Keratinocyte (primary cell): ENCODE results near the gene PRELP.

Experiments used
- CTCF ChIP-seq, 3 experiments: IDR thresholded peaks in 1 of 3; conservative IDR thresholded peaks in 1 of 3; optimal IDR thresholded peaks in 1 of 3; 2 replicates in 2 of 3; 3 replicates in 1 of 3; pipeline versions ENCODE3 to v1.5.1; 2011; ENCODE audit warnings: low read length in 3 of 3, mild to moderate bottlenecking in 3 of 3, moderate library complexity in 2 of 3, control low read depth in 1 of 3, inconsistent platforms in 1 of 3; ENCODE audit not compliant: insufficient read depth in 2 of 3; ENCODE audit errors: extremely low read depth in 1 of 3
- EZH2 ChIP-seq: IDR thresholded peaks from one replicate; pipeline ENCODE4 v1.6.1; 2012; ENCODE audit warnings: inconsistent platforms, mild to moderate bottlenecking, low read length, moderate library complexity

GRCh38 chr1:203491664-203492063, 16.1 kb downstream of the PRELP start:
- TF ChIP-seq CTCF (optimal IDR thresholded peaks at IDR 0.05 in 1 of 3, IDR thresholded peaks at IDR 0.05 in 1 of 3, conservative IDR thresholded peaks at IDR 0.05 in 1 of 3; ENCODE audit: extremely low read depth in 1 of 3, insufficient read depth in 2 of 3, low read length in 3 of 3) (no peak), EZH2 (no peak)
